Suppressor macrophage (primary cell): ENCODE data around the gene MT1F.
"Not testable (repeated sequence)": the region's sequence is repeated elsewhere in the genome, so short reads cannot be mapped to it uniquely, and the experiment has no call there.

Experiments used
- DNase-seq, 4 experiments: peaks; one replicate each; pipeline ENCODE4 v3.0.0-alpha.2; 2020 to 2022

Gene MT1F

DNA sequence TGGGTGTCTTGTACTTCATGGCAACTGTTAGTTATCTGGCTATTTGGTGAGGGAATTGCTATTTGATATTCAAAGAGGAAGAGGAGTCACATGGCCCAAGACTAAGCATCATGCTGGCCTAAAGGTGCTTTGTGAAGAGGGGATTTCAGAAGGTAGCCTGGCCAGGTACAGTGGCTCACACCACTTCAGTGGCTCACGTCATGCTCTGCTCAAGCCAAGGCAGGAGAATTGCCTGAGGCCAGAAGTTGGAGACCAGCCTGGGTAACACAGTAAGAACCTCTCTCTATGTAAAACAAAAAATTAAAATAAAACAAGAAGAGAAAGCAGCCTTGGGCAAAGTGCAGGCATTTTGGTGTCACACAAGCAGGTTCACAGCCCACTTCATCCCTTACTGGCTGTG is 12.4 kb upstream of the MT1F start:
- DNase-seq: no peak

GRCh38 chr16:56645838-56646237 is 11.9 kb upstream of the MT1F start:
- no peak for DNase-seq

DNA sequence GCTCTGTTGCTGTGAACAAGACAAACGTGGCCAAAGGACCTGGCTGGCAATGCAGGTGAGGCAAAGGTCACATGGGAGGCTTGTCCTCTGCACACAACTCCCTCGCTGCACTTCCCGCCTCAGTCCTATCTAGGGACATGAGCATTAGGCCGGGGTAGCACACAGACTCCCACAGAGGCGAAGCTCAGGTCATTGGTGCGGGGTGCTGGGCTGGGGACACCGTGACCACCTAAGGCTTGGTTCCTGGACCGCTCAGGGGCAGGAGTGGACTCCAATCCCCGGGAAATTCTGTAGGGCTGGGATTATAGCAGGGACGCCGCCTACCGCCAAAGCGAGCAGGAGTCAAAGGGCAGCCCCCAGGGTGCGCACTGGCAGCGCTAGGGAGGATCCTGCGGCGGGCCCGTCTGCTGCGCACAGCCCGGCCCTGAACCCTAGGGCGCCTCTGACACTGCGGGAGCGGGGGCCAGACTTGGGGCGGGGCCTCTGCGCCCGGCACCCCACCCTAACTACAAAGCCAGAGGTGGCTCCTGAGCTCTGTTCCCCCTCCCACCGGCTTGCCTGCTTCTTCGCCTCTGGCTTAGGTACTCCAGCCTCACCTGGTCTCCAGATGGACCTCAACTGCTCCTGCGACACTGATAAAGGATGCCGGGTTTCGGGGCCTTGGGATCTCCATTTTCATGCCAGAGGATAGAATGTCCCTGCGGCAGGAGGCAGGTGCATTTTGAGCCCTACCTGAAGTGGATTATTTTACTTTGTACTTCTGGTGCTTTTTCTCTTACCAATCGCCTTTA is 9.9 kb upstream of the MT1F start:
- no peak for DNase-seq

GRCh38 chr16:56649271-56649670 is 8.5 kb upstream of the MT1F start:
- no peak for DNase-seq

GRCh38 chr16:56649820-56650219 is 7.9 kb upstream of the MT1F start:
- DNase-seq: no peak

DNA sequence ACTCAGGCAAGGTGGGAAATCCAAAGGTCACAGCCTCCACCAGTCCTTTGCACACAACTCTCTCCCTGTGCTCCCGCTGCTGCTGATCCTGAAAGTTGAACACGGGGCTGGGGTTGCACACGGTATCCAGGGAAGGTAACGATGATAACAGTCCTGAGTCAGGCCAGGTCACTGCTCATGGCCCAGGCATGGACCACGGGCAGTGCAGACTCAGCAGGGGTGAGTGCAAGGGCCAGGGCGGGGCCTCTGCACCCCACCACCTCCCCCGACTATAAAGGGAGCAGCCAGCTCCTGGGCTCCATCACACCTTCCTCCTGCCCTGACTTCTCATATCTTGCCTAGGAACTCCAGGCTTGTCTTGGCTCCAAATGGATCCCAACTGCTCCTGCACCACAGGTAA is 6.2 kb upstream of the MT1F start, which contains the start of gene MT1B:
MT1B (plus strand) TSS at position 301 of the 400 bp plus-strand sequence; CDS start at position 369, 68 bp downstream.
- DNase-seq: no peak

GRCh38 chr16:56652600-56652999 is 5.2 kb upstream of the MT1F start:
- DNase-seq: no peak

DNA sequence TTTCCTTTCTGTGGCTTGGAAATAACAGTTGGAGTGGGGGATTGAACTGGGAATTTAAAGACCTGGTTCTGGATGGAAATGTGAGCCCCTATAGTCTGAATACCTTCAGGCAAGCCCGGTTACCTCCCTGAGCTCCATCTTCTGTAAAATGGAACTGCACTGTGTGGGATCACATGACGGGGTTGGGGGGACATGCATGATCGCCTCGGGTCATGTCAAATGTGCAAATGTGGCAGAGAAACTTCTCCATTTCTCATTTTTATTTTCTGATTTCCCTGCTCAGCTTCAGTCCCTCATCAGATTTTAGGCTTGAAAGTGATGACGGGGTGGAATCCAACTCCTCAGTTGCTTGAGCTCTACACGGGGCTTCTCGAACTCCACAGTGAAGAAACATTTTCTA is 4.5 kb upstream of the MT1F start:
- no peak for DNase-seq

DNA sequence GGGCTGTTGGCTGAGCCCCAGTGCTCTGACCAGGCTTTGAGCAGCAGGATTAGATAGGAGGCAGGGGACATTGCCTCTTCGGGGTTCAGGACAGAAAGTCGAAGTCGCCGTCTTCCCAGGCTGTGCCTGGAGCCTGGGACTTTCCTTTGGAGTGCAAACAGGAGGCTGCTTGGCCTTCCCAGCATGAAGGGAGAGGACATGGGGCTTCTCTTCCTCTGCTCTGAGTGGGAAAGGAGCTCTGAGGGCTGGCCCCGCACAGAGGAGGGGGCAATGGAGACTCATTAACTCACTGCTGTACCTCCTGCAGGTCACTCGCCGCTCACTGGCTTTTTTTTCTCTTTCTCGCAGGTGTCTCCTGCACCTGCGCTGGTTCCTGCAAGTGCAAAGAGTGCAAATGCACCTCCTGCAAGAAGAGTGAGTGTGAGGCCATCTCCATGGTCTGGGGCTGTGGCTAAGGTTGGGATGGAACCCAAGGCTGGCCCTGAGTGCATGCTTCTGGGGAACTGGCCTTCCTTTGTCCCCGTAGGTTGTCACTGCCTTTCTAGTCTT is 642 bp downstream of the MT1F start:
- no peak for DNase-seq

- no peak for DNase-seq
These were observed 4.9 kb downstream of the MT1F start for GRCh38 chr16:56662357-56663354.

- no peak for DNase-seq
These were observed 6.7 kb downstream of the MT1F start for GRCh38 chr16:56664506-56664905.

DNA sequence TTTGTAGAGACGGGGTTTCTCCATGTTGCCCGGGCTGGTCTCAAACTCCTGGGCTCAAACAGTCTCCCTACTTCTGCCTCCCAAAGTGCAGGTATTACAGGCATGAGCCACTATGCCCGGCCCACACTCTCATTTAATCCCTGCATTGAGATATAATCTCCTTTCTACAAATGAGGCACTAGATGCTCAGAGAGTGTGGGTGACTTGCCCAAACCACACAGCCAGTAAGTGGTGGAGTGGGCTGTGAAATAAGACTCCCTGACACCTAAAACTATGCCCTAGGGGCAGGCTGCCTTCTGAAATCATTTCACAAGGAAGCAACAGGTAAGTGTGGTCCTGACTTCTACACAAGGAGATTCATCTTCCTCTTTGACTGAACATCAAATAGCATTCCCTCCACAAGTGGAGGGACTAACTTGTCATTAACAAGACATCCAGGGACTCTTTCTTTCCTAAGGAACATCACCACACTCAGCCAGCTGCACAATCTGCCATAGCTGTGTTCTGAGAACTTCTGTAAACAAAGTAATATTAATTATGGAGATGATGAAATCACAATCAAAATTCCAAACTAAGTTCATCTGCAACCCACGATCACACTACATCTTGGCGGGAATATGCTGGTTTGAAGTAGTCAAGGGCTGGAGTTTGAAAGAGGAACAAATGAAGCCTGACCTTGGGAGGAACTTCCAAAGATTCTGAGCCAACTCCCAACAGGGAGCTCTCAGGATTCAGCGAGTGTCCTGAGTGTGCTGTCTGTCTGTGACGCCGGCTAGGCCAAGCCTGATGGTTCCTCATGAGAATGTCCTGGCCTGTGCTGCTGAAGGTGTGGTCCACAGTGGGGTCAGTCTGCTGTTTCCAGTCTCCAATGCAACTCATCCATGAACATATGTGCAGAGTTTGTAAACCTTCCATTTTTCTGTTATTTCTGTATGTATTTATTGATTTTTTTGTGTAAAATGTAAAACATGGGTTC is 7.8 kb downstream of the MT1F start:
- not testable (repeated sequence) for DNase-seq

DNA sequence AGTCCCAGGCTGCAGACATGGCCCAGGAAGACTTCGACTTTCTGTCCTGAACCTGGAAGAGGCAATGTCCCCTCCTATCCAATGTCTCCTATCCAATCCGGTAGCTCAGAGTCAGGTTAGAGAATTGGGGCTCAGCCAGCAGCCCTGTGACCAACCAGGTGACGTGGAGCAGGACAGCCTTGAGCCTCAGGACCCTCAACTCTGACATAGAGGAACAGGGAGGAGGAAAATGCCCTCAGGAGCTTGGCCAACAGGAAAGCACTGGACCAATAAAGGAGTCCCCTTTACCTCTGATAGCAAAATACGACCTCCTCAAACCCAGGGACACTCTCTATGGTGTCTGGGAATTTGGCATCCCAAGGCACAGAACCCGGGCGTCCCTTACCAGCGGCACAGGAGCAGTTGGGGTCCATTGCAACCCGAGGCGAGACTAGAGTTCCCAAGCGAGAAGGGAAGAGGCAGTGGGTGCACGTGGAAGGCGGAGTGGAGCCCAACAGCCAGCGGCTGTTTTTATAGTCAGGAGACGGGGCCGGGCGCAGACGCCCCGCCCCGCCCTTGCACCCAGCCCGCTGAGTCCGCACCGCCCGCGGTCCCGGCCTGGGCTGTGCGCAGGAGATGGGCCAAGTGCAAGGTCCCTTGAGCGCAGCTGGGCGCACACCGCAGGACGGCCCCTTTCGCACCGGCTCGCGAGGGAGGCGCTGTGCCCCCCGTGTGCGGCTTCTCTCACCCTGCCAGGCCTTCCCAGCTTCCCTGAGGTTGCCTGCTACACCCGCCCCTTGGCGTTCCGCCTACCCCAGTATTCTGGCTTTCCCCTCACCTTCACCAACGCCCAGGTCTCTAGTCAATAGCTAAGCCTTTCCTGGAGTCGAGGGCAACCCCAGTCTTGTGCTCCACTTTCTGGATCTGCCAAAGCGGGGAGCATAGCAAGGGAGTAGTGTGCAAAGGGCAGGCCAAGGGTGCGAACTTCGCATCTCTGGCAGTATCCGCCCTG is 10.1 kb downstream of the MT1F start, which contains the start of gene MT1G:
MT1G (minus strand) TSS at position 485 of the 991 bp plus-strand sequence; CDS start at position 413, 72 bp downstream.
- peak; percentile 81 to 91 (median 86) for DNase-seq

GRCh38 chr16:56669005-56669839 is 11.5 kb downstream of the MT1F start, which contains the start of gene MT1H:
MT1H (plus strand) TSS chr16:56669814; CDS start chr16:56669885, 71 bp downstream.
- no peak for DNase-seq

GRCh38 chr16:56669840-56670619 is 12.3 kb downstream of the MT1F start:
- peak; percentile 24 to 67 (median 62) for DNase-seq

GRCh38 chr16:56670620-56670934 is 12.8 kb downstream of the MT1F start:
- DNase-seq: no peak

- DNase-seq: peak; percentile 30 to 46 (median 40)
These were observed 13.9 kb downstream of the MT1F start for GRCh38 chr16:56671691-56672090.

- DNase-seq: not testable (repeated sequence)
These were observed 14.4 kb downstream of the MT1F start for GRCh38 chr16:56672171-56672570.
